Measurements from ENCODE around the gene GZF1.

GZF1 gene

GRCh38 chr20:23410916-23411695 is 49.1 kb downstream of the GZF1 start:
- no peak for DNase-seq

- DNase-seq, result no peak
These were observed 50.0 kb downstream of the GZF1 start for GRCh38 chr20:23412026-23412425.

- DNase-seq, result no peak
These were observed 52.0 kb downstream of the GZF1 start for GRCh38 chr20:23413862-23414422.

- no peak for DNase-seq
These were observed 52.7 kb downstream of the GZF1 start for GRCh38 chr20:23414526-23415188.

- no peak for DNase-seq
These were observed 53.6 kb downstream of the GZF1 start for GRCh38 chr20:23415555-23415954.

GRCh38 chr20:23415959-23416583 is 54.1 kb downstream of the GZF1 start:
- no peak for DNase-seq

- no peak for DNase-seq
These were observed 55.9 kb downstream of the GZF1 start for GRCh38 chr20:23417861-23418260.

- DNase-seq, result no peak
These were observed 57.6 kb downstream of the GZF1 start for GRCh38 chr20:23419657-23419994.

GRCh38 chr20:23419995-23420901 is 58.3 kb downstream of the GZF1 start:
- DNase-seq, result peak; percentile 37

- peak; percentile 97 for DNase-seq
These were observed 59.3 kb downstream of the GZF1 start, which contains the start of gene NAPB for GRCh38 chr20:23420943-23421931. Gene NAPB (minus strand): TSS chr20:23421488. CDS start chr20:23421402, 86 bp downstream.
